ENCODE measurements around the gene PDE9A. TPM values are rescaled to one million over a fixed set of nuclear protein-coding genes. Genes with fewer than 3 reads are reported as not detected.
"Not testable (repeated sequence)": the region's sequence is repeated elsewhere in the genome, so short reads cannot be mapped to it uniquely, and the experiment has no call there.

PDE9A gene
- total and polyA plus RNA-seq, 9 donors: 6.0 to 11.3 (median 9.3) TPM

DNA sequence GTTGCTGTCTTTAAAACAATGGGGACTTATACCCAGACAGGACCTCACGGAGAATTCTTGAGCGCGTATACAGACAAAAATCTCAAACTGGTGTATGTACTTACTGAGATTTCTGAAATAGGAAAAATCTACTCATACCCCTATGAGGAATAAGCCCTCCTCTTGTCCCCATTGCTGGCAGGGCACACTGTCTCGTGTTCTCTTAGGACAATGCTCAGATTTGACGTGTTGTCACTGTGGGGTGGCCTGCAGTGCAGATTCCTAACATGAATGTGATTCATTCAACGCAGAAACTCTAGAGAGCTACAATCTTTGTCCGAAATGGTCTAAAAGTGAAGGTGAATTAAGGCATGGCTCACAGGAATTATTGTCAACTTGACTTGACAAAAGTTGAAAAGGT, 31.1 kb upstream of the PDE9A start:
- Histone ChIP-seq H3K27ac (ENCODE audit: low read length) (no peak overlapping the region), H3K4me1 (ENCODE audit: control insufficient read depth, insufficient read depth, low read length) (peaks cover 9% of the 10 kb centered on the region), H3K27me3 (ENCODE audit: control insufficient read depth, insufficient read depth, low read length) (peaks cover 21% of the 10 kb centered on the region), H3K4me3 (ENCODE audit: low read length) (no peak overlapping the region), H3K36me3 (ENCODE audit: control insufficient read depth, insufficient read depth, low read length) (no peaks in the 10 kb centered on the region), H3K9me3 (replicated peaks; ENCODE audit: control insufficient read depth, low read depth, low read length) (no peaks in the 10 kb centered on the region)
- 84% methylated on average over 3 of the region's 7 CpGs for WGBS (ENCODE audit: insufficient coverage)
- peak; percentile 20 for DNase-seq

DNA sequence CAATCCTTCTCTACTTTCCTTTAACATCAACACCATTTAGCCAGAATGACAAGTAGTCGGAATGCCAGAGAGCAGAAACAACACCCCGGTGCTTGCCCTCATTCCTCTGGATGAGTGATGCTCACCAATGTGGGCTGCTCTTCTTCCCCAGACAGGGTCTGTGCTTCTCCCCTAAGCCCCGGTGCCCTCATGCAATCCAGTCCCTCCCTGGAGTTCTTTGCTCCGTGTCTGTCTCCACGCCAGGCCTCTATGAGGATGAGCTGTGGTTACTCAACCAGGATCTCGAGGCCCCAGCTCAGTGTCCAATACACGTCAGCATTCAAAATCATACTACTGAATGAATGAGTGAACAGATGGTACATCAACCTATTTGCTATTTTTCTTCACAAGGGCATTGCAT, 29.7 kb upstream of the PDE9A start:
- WGBS (ENCODE audit: insufficient coverage): 96% methylated on average over 4 of the region's 7 CpGs
- no peak for DNase-seq
- H3K27me3 ChIP-seq (ENCODE audit: control insufficient read depth, insufficient read depth, low read length): peaks cover 10% of the 10 kb centered on the region
- H3K9me3 ChIP-seq (replicated peaks; ENCODE audit: control insufficient read depth, low read depth, low read length): no peaks in the 10 kb centered on the region
- peaks cover 9% of the 10 kb centered on the region for H3K4me1 ChIP-seq (ENCODE audit: control insufficient read depth, insufficient read depth, low read length)
- no peaks in the 10 kb centered on the region for H3K36me3 ChIP-seq (ENCODE audit: control insufficient read depth, insufficient read depth, low read length)
- no peak overlapping the region for H3K4me3 ChIP-seq (ENCODE audit: low read length)
- no peak overlapping the region for H3K27ac ChIP-seq (ENCODE audit: low read length)

DNA sequence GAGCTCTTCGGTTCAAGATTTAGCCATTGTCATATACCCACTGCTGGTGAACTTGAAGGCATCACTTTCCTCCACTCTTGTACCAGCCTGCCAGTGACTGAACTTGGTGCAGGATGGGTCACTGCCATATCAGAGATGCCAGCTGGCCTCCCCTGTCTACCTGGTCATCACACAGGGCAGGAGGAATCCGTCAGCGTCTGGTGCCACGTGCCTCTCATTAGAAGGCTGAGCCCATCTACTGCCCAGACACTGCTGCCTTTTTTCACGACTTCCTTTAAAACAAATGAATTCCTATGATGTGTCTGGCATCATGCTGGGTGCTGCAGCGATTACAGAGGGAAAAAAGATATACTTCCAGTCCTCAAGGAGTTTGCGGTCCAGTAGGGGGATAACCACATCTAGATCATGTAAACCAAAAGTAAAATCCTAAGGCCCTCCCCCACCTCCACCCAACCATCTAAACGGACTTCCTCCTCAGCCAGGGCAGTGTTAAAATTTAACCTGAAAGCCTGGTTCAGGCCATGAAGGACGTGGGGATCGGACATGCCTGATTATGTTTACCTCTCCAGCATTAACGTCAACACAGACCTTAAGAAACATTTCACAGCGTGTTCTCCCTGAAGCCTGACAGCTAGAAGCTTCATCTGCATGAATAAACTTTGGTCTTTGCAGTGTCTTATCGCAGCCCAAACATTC, 29.2 kb upstream of the PDE9A start:
- no peaks in the 10 kb centered on the region for H3K36me3 ChIP-seq (ENCODE audit: control insufficient read depth, insufficient read depth, low read length)
- WGBS (ENCODE audit: insufficient coverage): 61% methylated on average over 10 of the region's 13 CpGs

DNA sequence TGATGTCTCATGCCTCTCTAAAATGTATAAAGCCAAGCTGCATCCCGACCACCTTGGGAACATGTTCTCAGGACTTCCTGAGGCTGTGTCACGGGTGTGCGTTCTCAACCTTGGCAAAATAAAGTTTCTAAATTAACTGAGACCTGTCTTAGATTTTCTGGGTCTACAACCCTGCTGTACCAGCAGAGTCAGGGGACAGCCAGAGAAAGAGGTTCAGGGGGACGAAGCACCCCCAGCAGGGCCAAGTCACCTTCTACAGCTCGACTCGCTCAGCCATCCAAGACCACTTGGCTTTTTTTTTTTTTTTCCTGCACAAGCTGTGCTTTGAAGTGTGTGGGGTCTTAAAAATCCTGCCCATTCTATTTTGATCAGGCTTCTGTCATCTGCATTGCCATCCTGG, 28.5 kb upstream of the PDE9A start:
- peaks cover 9% of the 10 kb centered on the region for H3K4me1 ChIP-seq (ENCODE audit: control insufficient read depth, insufficient read depth, low read length)
- WGBS (ENCODE audit: insufficient coverage): 67% methylated on average over 3 of the region's 6 CpGs
- H3K36me3 ChIP-seq (ENCODE audit: control insufficient read depth, insufficient read depth, low read length): no peaks in the 10 kb centered on the region
- H3K4me3 ChIP-seq (ENCODE audit: low read length): no peak overlapping the region
- no peaks in the 10 kb centered on the region for H3K9me3 ChIP-seq (replicated peaks; ENCODE audit: control insufficient read depth, low read depth, low read length)
- no peak for DNase-seq
- H3K27me3 ChIP-seq (ENCODE audit: control insufficient read depth, insufficient read depth, low read length): peaks cover 8% of the 10 kb centered on the region
- H3K27ac ChIP-seq (ENCODE audit: low read length): no peak overlapping the region

More for the DNA sequence above, 29.2 kb upstream of the PDE9A start:
- no peaks in the 10 kb centered on the region for H3K9me3 ChIP-seq (replicated peaks; ENCODE audit: control insufficient read depth, low read depth, low read length)
- peaks cover 9% of the 10 kb centered on the region for H3K4me1 ChIP-seq (ENCODE audit: control insufficient read depth, insufficient read depth, low read length)
- H3K27ac ChIP-seq (ENCODE audit: low read length): no peak overlapping the region
- DNase-seq: no peak
- H3K27me3 ChIP-seq (ENCODE audit: control insufficient read depth, insufficient read depth, low read length): peaks cover 10% of the 10 kb centered on the region
- no peak overlapping the region for H3K4me3 ChIP-seq (ENCODE audit: low read length)

DNA sequence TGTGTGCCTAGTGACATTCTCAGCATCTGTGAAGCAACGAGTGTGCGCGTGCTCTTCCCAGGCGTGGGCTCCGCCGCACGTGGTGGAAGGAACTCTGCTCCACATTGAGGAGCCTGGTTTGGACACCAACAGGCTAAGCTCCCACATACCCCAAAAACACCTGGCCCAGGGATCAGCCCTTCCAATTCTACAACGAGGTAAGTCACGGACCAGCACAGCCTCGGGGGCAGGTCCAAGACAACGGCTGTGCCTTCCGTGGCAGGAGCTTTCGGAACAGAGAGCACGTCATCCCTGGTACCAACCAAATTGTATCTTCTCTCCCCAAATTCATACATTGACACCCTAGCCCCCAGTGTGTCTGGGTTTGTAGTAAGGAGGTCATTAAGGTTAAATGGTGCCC, 27.2 kb upstream of the PDE9A start:
- Histone ChIP-seq H3K4me1 (ENCODE audit: control insufficient read depth, insufficient read depth, low read length) (peaks cover 6% of the 10 kb centered on the region), H3K27ac (ENCODE audit: low read length) (no peak overlapping the region), H3K36me3 (ENCODE audit: control insufficient read depth, insufficient read depth, low read length) (no peaks in the 10 kb centered on the region), H3K27me3 (ENCODE audit: control insufficient read depth, insufficient read depth, low read length) (peaks cover 14% of the 10 kb centered on the region), H3K4me3 (ENCODE audit: low read length) (no peak overlapping the region), H3K9me3 (replicated peaks; ENCODE audit: control insufficient read depth, low read depth, low read length) (no peaks in the 10 kb centered on the region)
- WGBS (ENCODE audit: insufficient coverage): 90% methylated on average over 13 of the region's 14 CpGs
- DNase-seq: no peak

DNA sequence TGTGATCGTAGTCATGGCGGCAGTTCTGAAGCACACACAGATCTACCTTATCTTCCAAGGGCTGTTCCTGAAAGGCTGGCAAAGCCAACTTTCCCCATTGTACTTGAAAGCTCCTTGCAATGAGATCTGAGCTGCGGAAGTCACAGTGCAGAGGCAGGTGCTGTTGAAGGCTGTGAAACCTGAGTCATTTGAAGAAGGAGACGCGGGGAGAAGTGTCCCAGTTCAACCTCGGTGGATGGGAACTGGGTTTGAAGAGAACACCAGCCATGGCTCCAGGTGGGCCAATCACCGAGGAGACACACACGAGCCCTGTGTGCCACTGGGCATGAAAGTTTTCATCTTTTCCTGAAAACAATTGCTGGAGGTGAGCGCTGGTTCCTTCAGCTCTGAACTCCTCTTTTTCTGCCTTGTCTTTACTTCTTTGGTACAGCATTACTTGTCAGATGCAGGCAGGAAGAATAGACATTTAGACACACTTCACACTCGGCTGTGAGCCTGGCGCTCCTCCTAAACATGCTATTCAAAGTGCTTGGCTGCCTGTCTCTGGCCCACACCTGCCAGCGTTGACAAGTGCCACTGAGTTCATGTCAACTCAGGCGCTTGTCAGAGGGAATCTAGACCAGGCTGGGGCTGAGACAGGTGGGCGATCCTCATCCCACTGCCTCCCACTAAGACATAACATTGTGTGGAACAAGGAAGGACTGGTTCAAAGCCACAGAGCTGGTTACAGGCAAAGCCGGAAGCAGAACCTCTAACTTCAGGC, 25.7 kb upstream of the PDE9A start:
- WGBS (ENCODE audit: insufficient coverage): 81% methylated on average over 11 of the region's 15 CpGs
- Histone ChIP-seq H3K27me3 (ENCODE audit: control insufficient read depth, insufficient read depth, low read length) (peaks cover 14% of the 10 kb centered on the region), H3K9me3 (replicated peaks; ENCODE audit: control insufficient read depth, low read depth, low read length) (no peaks in the 10 kb centered on the region), H3K4me1 (ENCODE audit: control insufficient read depth, insufficient read depth, low read length) (no peaks in the 10 kb centered on the region), H3K27ac (ENCODE audit: low read length) (no peak overlapping the region), H3K4me3 (ENCODE audit: low read length) (no peak overlapping the region), H3K36me3 (ENCODE audit: control insufficient read depth, insufficient read depth, low read length) (no peaks in the 10 kb centered on the region)
- DNase-seq: no peak

DNA sequence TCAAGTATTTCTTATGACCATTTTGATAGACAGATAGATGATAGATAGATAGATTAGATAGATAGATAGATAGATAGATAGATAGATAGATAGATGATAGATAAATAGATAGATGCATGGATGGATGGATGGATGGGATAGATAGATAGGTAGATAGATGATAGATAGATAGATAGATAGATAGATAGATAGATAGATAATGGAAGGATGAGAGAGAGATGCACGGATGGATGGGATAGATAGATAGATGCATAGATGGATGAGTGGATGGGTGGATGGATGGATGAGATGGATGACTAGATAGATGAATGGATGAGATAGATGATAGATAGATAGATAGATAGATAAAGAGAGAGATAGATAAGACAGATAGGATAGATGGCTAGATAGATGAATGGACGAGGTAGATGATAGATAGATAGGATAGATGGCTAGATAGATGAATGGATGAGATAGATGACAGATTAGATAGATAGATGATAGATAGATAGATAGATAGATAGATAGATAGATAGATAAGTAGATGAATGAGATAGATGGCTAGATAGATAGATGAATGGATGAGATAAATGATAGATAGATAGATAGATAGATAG, 24.9 kb upstream of the PDE9A start:
- not testable (repeated sequence) for H3K4me1 ChIP-seq (ENCODE audit: control insufficient read depth, insufficient read depth, low read length); DNase-seq; H3K9me3 ChIP-seq (replicated peaks; ENCODE audit: control insufficient read depth, low read depth, low read length); H3K36me3 ChIP-seq (ENCODE audit: control insufficient read depth, insufficient read depth, low read length); H3K27ac ChIP-seq (ENCODE audit: low read length); H3K4me3 ChIP-seq (ENCODE audit: low read length)
- H3K27me3 ChIP-seq (ENCODE audit: control insufficient read depth, insufficient read depth, low read length): peaks cover 14% of the 10 kb centered on the region
- 83% methylated on average over 1 of the region's 2 CpGs for WGBS (ENCODE audit: insufficient coverage)

DNA sequence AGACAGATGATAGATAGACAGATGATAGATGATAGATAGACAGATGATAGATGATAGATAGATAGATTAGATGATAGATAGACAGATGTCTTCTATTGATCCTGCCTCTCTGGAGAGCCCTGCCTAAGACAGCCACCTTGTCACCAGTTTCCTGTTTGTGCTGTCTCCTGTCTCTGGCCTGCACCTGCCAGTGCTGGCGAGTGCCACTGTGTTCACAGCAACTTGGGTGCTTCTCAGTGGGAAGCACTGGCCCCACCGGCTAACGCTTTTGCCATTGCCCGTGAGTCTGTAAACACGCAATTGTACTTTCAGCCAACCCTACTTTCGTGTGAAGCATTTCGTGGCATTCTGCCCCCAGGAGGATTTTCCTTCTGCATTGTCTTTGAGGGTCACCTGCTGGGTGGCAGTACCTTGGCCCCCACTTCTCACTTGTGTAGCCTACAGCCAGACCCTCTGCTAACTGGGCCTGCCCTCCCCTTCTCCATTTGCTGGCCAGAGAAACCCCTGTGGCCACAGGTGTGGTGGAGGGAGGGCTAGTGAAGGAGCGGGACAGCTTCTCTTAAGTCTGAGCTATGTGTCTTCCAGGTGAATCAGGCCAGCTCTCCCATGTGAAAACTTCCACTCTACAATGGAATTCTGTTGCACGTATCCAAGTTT, 23.4 kb upstream of the PDE9A start:
- no peak for DNase-seq
- no peaks in the 10 kb centered on the region for H3K9me3 ChIP-seq (replicated peaks; ENCODE audit: control insufficient read depth, low read depth, low read length)
- no peaks in the 10 kb centered on the region for H3K36me3 ChIP-seq (ENCODE audit: control insufficient read depth, insufficient read depth, low read length)
- peaks cover 11% of the 10 kb centered on the region for H3K27me3 ChIP-seq (ENCODE audit: control insufficient read depth, insufficient read depth, low read length)
- no peak overlapping the region for H3K27ac ChIP-seq (ENCODE audit: low read length)
- H3K4me1 ChIP-seq (ENCODE audit: control insufficient read depth, insufficient read depth, low read length): no peaks in the 10 kb centered on the region
- no peak overlapping the region for H3K4me3 ChIP-seq (ENCODE audit: low read length)
- 73% methylated on average over 8 of the region's 9 CpGs for WGBS (ENCODE audit: insufficient coverage)

DNA sequence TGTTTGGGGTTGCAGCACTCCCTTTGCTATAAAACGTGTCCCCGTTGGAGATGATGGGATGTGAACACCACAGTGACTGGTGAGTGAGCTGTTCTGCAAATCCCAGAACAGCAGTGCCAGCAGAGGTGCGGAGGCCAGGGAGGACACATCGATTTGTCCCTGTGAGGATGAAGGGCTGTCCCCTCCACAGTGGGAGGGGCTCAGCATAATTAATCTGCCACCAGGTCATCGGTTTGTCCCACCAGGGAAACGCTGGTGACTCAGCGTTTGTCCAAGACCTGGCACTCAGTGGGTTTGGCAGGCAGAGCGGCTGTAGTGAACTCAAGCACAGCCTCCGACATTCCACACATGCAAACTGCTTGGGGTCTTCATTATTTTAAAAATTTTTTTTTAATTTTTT, 22.8 kb upstream of the PDE9A start:
- Histone ChIP-seq H3K27ac (ENCODE audit: low read length) (no peak overlapping the region), H3K36me3 (ENCODE audit: control insufficient read depth, insufficient read depth, low read length) (no peaks in the 10 kb centered on the region), H3K4me1 (ENCODE audit: control insufficient read depth, insufficient read depth, low read length) (no peaks in the 10 kb centered on the region), H3K9me3 (replicated peaks; ENCODE audit: control insufficient read depth, low read depth, low read length) (no peaks in the 10 kb centered on the region), H3K27me3 (ENCODE audit: control insufficient read depth, insufficient read depth, low read length) (peaks cover 7% of the 10 kb centered on the region), H3K4me3 (ENCODE audit: low read length) (no peak overlapping the region)
- WGBS (ENCODE audit: insufficient coverage): 60% methylated on average over 7 of the region's 9 CpGs
- no peak for DNase-seq

DNA sequence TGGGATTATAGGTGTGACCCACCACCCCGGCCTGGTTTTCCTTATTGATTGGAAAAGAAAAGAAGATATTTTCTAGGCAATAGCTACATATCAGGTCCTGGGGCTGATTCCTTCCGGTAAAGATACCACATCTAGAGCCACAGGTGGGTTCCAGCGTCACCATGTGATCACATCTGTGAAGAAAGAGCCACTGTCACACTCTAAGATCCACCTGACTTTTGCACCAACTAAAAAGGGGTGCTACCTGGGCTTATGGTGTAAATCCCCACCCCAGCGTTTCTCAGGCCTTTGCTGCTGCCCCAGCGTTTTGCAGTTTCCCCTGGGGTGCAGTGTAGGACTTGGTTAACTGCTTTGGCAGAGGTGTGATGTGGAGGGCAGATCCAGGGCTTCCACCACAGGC, 22.3 kb upstream of the PDE9A start:
- no CpG with 5 or more reads among the region's 5 CpGs for WGBS (ENCODE audit: insufficient coverage)
- no peaks in the 10 kb centered on the region for H3K9me3 ChIP-seq (replicated peaks; ENCODE audit: control insufficient read depth, low read depth, low read length)
- H3K36me3 ChIP-seq (ENCODE audit: control insufficient read depth, insufficient read depth, low read length): no peaks in the 10 kb centered on the region
- H3K27ac ChIP-seq (ENCODE audit: low read length): no peak overlapping the region
- H3K27me3 ChIP-seq (ENCODE audit: control insufficient read depth, insufficient read depth, low read length): peaks cover 6% of the 10 kb centered on the region
- no peaks in the 10 kb centered on the region for H3K4me1 ChIP-seq (ENCODE audit: control insufficient read depth, insufficient read depth, low read length)
- no peak for DNase-seq
- H3K4me3 ChIP-seq (ENCODE audit: low read length): no peak overlapping the region

Data from muscle of leg (tissue), 11 donors.